Left ventricle myocardium inferior (tissue), 1 donor: ENCODE results near the gene SLX9. TPM values are rescaled to one million over a fixed set of nuclear protein-coding genes. Genes with fewer than 3 reads are reported as not detected.

ENCODE experiments used
- DNase-seq: peaks from one replicate; pipeline ENCODE4 v3.0.0-alpha.2; 2020
- H3K27ac ChIP-seq: fragments of 200-600 bp; replicated peaks from 2 replicates; pipeline ENCODE4 v1.8.0; 2021
- H3K27me3 ChIP-seq: fragments of 200-600 bp; 2 replicates; pipeline ENCODE4 v1.8.0; 2021; ENCODE audit warnings: low read depth
- H3K36me3 ChIP-seq: fragments of 200-600 bp; 2 replicates; pipeline ENCODE4 v1.8.0; 2021
- H3K4me1 ChIP-seq: fragments of 200-600 bp; 2 replicates; pipeline ENCODE4 v1.8.0; 2021
- H3K4me3 ChIP-seq: fragments of 200-600 bp; 2 replicates; pipeline ENCODE4 v1.8.0; 2021; ENCODE audit warnings: mild to moderate bottlenecking, moderate library complexity
- H3K9me3 ChIP-seq: fragments of 200-600 bp; replicated peaks from 2 replicates; pipeline ENCODE4 v1.8.0; 2021
- intact Hi-C: fragments of 100-400 bp; cut with micrococcal nuclease; formaldehyde crosslinking; loops from one replicate; pipeline ENCODE4 v1.11.0; 2022
- total RNA-seq: library from RNA; stranded (reverse); fragmentation: NEBNext Ultra II Directional; extraction: Animal tissue kit (Norgen Biotek cat#: 25700); gene quantifications from one replicate; pipeline ENCODE4 v1.2.1, GENCODE V29; 2021
- TF ChIP-seq, protein P1 (sequence below): fragments of 200-600 bp; IDR thresholded peaks from 2 replicates; pipeline ENCODE4 v1.8.0; 2021; ENCODE audit warnings: antibody characterized with exemption, mild to moderate bottlenecking, borderline replicate concordance
- donor health status: DM: no; HTN: yes; CAD: no; lungs with severe emphysema.

The SLX9 gene
- total RNA-seq, 1 donor from 2014 or later = 70.7 TPM

DNA sequence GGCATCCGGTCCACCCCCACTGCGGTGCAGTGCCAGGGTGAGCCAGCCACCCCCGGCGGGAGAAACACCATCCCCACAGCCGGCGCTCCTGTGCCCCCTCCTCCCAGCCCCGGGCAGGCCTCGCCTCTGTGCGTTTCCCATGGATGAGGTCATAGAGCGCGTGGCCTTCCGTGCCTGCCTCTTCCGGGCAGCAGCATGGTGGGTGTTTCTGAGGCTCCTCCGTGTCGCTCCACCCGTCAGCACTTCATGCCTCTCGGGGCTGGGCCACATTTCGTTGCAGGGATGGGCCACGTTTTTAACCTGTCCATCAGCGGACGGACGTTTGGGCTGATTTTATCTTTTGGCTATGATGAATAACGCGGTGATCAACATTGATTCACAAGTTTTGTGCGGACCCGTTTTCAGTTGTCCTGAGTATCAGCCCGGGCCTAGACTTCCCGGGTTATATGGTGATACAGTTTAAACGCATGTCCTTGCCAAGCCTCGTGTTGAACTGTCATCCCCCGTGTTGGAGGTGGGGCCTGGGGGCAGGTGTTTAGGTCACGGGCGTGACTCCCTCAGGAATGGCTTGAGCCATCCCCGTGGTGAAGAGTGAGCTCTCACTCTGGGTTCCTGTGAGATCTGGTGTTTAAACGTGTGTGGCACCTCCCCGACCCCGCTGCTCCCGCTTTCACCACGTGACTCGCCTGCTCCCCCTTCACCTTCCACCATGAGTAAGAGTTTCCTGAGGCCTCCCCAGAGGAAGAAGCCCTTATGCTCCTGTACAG lies 64.8 kb downstream of the SLX9 start:
- H3K9me3 ChIP-seq = peaks cover 16% of the 10 kb centered on the region
- no peaks in the 10 kb centered on the region for H3K36me3 ChIP-seq
- H3K4me1 ChIP-seq = peaks cover 22% of the 10 kb centered on the region
- no peak for DNase-seq
- no peaks in the 10 kb centered on the region for H3K27me3 ChIP-seq
- intact Hi-C loops = no loop called here
- H3K27ac ChIP-seq = no peak overlapping the region
- H3K4me3 ChIP-seq = no peak overlapping the region
- TF ChIP-seq, protein P1, sequence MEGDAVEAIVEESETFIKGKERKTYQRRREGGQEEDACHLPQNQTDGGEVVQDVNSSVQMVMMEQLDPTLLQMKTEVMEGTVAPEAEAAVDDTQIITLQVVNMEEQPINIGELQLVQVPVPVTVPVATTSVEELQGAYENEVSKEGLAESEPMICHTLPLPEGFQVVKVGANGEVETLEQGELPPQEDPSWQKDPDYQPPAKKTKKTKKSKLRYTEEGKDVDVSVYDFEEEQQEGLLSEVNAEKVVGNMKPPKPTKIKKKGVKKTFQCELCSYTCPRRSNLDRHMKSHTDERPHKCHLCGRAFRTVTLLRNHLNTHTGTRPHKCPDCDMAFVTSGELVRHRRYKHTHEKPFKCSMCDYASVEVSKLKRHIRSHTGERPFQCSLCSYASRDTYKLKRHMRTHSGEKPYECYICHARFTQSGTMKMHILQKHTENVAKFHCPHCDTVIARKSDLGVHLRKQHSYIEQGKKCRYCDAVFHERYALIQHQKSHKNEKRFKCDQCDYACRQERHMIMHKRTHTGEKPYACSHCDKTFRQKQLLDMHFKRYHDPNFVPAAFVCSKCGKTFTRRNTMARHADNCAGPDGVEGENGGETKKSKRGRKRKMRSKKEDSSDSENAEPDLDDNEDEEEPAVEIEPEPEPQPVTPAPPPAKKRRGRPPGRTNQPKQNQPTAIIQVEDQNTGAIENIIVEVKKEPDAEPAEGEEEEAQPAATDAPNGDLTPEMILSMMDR = no peak

DNA sequence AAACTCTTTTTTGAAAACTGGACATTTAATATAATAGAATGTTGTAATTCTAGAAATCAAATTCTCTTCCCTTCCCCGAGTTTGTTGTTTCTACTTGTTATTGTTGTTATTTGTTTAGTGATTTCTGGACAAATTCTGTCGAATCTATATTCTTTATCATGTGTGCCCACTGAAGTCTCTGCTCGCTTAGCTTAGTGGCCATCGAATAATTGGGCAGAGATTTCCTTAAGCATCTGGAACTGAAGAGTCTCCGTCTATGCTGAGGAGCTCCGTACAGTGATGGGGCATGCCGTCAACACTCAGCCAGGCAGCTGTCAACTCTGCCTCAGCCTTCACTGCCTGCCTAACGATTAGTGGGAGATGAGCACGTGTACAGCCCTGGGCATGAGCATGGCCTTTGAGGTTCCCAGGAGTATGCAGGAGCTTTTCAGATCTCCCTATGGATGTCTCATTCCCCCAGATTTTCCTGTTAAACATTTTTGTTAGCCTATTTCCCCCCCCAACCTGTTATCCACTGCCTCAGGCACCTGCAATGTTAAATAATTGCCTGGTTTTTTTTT lies 66.8 kb downstream of the SLX9 start:
- H3K9me3 ChIP-seq = peaks cover 16% of the 10 kb centered on the region
- H3K4me3 ChIP-seq = no peak overlapping the region
- H3K36me3 ChIP-seq = no peaks in the 10 kb centered on the region
- intact Hi-C loops = no loop called here
- no peak overlapping the region for H3K27ac ChIP-seq
- TF ChIP-seq, protein P1 = no peak
- H3K27me3 ChIP-seq = no peaks in the 10 kb centered on the region
- peaks cover 4% of the 10 kb centered on the region for H3K4me1 ChIP-seq
- DNase-seq = no peak

DNA sequence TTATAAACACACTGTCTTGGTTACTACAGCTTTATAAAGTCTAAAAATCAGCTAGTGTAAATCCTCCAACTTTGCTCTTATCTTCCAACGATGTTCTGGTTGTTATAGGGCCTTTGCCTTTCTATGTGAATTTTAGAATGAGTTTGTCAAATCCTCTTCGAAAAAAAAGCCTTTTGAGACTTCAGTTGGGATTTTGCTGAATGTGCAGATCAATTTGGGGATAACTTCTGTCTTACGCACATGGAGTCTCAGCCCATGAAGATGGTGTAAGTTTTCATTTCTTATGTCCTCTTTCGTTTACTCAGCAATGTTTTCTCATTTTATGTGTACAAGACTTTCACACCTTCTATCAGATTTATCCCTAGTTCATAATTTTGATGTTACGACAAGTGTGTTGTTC lies 69.8 kb downstream of the SLX9 start:
- intact Hi-C loops = no loop called here
- DNase-seq = no peak
- peaks cover 15% of the 10 kb centered on the region for H3K4me1 ChIP-seq
- no peaks in the 10 kb centered on the region for H3K27me3 ChIP-seq
- H3K27ac ChIP-seq = no peak overlapping the region
- H3K4me3 ChIP-seq = no peak overlapping the region
- H3K9me3 ChIP-seq = peaks cover 16% of the 10 kb centered on the region
- H3K36me3 ChIP-seq = no peaks in the 10 kb centered on the region
- TF ChIP-seq, protein P1 = no peak

DNA sequence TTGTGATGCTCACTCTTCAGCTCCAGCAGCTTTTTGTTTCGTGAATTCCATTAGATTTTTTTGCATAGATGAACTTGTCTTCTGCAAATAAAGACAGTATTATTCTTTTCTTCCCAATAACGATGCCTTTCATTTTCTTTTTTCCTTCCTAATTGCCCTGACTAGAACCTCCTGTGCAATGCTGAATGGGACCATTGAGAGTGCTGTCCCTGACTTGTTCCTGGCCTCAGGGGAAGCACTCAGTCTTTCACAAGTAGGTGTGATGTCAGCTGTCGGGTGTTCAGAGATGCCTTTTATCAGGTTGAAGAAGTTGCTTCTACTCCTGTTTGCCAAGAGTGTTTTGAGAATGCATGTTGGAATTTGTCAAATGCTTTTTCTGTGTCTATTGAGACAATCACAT lies 70.3 kb downstream of the SLX9 start:
- no peak overlapping the region for H3K27ac ChIP-seq
- intact Hi-C loops = no loop called here
- TF ChIP-seq, protein P1 = no peak

GRCh38 chr21:45010860-45011259 lies 71.0 kb downstream of the SLX9 start:
- Histone ChIP-seq H3K27ac (no peak overlapping the region), H3K4me3 (no peak overlapping the region), H3K36me3 (no peaks in the 10 kb centered on the region), H3K27me3 (no peaks in the 10 kb centered on the region), H3K9me3 (peaks cover 5% of the 10 kb centered on the region), H3K4me1 (peaks cover 15% of the 10 kb centered on the region)
- no peak for DNase-seq
- TF ChIP-seq, protein P1 = no peak
- intact Hi-C loops = no loop called here

More for the DNA sequence above, 70.3 kb downstream of the SLX9 start:
- DNase-seq = no peak
- no peaks in the 10 kb centered on the region for H3K27me3 ChIP-seq
- peaks cover 12% of the 10 kb centered on the region for H3K9me3 ChIP-seq
- no peaks in the 10 kb centered on the region for H3K36me3 ChIP-seq
- peaks cover 15% of the 10 kb centered on the region for H3K4me1 ChIP-seq
- H3K4me3 ChIP-seq = no peak overlapping the region
